Fibroblast of gingiva (primary cell): ENCODE measurements around the gene SETD3.

Source experiments
- DNase-seq: peaks from one replicate; pipeline ENCODE4 v3.0.0-alpha.2; 2011; ENCODE audit warnings: low read depth

SETD3 gene

DNA sequence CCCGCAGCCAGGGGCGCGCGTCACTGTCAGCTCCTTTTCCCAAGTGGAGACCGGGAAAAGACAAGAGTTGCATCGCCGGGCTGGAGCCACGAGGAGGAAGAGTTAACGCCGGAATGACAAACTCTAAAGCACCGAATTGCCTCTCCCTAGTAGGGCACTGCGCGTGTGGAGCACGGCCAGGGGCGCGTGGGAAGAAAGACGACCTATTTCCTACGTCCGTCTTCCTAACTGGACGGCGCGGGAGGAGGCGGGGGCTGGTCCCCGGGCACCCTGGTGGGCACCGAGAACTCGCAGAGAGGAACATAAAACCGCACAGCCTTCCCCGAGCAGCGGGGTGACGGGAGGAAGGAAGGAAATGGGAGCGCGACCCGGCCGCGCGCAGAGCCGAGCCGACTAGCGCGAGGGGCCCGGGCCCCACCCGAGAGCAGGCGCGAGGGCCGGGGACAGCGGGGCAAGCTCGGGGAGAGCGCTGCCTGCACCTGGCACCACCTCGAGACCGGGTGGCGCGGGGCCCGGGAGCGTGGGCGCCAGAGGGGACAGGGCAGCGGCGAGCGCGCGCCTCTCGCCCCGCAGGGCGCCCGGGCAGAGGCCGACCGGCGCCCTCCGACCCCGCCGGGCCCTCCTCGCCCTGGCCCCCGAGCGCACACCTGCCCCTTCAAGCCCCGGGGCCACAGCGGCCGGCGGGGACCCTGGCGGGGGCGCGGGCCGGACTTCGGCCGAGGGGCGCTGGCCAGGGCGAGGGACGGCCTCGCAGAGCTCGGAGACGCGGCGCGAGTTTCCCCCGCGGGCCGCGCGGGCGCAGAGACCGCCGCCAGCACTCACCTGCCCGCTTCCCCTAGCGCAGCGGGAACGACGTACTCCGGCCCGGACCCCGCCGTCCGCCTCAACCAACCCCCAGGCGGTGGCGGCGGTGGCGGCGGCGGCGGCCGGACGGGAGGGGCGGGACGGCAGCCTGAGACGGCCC, at the start of gene SETD3:
TSS of gene SETD3 (minus strand) at position 954 of the 964 bp plus-strand sequence. CDS start 15,054 bp downstream, outside the sequence.
- peak; percentile 62 for DNase-seq

DNA sequence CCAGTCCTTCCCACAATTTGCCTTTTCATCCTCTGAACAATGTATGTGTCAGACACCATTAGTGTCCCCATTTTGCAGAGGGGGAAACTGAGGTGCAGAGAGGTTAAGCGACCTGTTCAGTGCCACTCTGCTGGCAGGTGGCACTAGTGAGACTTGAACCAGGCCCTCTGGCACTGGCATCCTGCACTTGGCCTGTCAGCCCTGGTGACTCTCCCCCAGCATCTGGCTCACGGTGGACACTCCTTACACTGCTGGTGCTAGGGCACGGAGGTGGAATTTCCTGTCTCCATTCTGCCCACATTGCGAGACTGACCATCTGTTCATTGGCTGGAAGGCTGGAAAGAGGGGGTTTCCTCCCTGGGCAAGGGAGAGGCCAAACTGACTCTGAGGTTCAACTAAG, 49.2 kb upstream of the SETD3 start:
- no peak for DNase-seq

GRCh38 chr14:99527427-99528076, 46.9 kb upstream of the SETD3 start:
- no peak for DNase-seq

DNA sequence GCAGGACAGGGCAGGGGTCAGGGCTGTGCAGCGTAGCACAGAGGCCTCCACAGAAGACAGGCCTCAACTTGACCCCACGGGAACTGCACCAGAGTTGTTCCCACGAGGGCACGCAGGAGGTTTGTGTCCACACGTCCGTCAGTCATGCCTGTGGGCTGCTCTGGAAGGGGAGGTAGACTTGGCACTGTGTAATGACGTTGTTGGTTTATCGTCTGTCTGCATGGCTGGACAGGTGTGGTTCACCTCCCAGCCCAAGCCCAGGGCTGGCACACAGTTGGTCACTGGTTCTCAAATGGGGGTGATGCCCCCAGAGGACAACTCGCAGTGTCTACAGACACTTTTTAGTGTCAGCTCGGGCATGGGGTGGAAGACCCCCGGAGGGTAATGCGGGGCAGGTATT, 46.4 kb upstream of the SETD3 start:
- DNase-seq: no peak

DNA sequence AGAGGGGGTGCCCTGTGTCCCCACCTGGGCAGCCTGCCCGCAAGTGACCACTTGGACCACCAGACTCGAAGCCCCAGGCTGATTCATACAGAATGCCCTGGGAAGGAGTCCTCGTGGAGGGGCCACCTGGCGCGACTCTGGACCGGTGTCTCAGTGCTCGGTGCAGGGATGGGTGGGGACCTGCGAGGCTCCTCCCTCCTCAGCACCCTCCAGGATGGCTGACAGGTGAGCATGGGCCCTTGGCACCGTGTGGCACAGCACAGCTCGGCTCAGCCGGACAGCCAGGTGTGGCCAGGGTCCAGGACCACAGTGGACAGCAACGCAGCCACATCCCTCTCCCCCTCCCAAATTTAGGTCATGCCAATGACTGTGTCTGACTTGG, 45.0 kb upstream of the SETD3 start:
- DNase-seq: no peak

GRCh38 chr14:99524804-99525698, 44.4 kb upstream of the SETD3 start:
- DNase-seq: no peak

- no peak for DNase-seq
Measured at GRCh38 chr14:99524091-99524661, 43.5 kb upstream of the SETD3 start.

DNA sequence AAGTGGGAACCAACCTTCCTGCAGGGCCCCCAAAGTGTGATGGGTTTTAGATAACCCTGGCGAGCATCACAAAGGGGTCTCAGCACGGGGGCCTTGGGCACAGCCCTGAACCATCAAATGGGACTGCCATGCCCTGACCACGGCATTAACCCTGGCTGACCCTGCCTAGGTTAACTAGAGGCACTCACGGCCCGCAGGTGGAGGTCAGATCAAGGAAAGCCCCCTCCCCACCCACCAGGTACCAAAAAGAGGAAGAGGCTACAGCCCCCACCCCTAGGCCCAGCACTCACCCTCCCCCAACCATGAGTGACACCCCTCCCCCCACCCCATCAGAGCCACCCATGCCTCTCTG, 43.0 kb upstream of the SETD3 start:
- no peak for DNase-seq

DNA sequence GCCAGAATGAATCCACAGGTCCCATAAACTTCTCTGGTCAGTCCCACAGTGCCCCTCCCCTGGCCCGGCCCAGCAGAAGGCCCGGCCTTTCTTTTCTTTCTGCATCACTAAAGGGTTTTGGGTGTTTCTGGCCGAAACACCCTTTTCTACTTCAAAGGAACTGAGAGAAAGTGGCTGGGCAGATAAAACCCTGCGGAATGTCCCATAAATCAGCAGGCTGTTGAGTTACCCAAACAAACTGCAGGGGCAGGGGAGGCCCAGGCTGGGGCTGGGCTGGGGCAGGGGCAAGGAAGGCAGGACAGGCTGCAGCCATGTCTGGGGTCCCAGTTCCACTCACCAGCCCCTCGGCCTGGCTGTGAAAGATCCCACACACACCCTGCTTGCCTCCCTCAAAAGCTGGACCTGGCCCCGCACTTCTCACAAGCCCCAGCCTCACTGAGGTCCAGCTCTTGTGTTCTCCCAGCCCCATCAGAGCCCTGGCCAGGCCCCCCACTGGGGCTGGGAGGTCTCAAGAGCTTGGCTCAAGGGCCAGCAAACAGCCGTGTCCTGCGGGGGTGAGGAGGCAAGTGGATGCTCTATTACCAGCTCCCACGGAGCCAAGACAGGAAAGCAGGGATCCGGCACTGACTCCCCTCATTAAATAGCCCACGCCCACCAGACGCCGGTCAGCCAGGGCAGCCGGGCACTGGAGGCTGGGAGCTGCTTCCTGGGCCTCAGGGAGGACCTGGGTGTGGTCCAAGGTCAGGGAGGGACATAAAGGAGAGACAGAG, 42.5 kb upstream of the SETD3 start:
- DNase-seq: no peak

GRCh38 chr14:99522457-99522891, 41.8 kb upstream of the SETD3 start:
- DNase-seq: no peak

DNA sequence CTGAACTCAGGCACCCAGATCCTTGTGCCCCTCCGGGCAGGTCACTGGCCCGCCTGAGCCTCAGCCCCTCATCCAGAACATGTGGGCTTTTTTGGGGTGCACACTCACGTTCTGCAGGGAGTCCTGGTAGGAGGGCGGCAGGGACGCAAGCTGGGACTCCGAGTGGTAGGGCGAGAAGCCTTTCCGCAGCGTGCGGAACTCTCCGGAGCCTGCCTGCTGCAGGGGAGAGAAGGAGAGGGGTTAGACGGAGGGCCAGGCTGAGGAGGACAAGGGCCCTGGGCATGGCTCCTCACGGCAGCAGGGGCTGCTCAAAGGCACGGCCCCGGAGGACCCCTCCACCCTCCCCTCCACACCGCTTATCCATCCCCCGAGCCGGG, 41.4 kb upstream of the SETD3 start:
- DNase-seq: no peak

DNA sequence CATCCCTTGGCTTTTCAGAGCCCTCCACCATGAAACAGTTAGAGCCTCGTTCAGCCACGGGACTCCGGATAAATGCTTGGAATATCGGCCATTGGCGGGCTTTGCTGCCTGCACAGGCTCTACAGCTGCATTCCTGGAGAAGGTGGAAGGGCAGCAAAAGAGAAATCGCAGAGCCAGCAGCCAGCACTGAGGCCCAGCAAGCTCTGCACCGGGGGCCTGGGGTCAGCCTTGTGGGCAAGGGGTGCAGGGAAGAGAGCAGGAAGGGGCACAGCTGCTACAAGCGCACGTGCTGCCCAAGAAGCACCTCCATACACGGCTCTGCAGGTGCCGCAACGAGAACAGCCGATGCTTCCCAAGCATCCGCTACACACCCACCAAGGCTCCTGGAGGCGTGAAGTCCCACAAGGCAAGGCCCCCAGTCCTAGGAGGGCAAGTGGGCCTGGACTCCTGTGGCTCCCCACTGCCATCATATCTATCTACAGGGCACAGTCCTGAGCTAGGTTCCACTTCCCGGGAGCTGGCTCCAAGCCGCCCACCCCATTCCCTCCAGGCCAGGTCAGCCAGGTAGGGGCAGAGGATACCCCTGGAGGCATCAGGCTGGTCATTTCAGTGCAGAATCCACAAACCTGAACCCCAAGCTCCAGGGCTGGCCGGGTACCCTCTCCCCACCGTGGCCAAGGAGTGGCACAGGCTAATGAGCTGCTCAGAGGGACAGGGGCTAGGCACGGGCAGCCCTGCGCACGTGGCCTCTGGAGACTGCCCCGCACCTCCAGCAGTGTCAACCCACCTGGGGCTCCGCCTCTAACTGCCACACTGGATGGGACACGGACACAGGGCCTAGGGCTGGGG, 40.7 kb upstream of the SETD3 start:
- DNase-seq: no peak

- no peak for DNase-seq
Measured at GRCh38 chr14:99520571-99521081, 40.0 kb upstream of the SETD3 start.

GRCh38 chr14:99519931-99520421, 39.3 kb upstream of the SETD3 start:
- no peak for DNase-seq

- DNase-seq: no peak
Measured at GRCh38 chr14:99519347-99519881, 38.8 kb upstream of the SETD3 start.

DNA sequence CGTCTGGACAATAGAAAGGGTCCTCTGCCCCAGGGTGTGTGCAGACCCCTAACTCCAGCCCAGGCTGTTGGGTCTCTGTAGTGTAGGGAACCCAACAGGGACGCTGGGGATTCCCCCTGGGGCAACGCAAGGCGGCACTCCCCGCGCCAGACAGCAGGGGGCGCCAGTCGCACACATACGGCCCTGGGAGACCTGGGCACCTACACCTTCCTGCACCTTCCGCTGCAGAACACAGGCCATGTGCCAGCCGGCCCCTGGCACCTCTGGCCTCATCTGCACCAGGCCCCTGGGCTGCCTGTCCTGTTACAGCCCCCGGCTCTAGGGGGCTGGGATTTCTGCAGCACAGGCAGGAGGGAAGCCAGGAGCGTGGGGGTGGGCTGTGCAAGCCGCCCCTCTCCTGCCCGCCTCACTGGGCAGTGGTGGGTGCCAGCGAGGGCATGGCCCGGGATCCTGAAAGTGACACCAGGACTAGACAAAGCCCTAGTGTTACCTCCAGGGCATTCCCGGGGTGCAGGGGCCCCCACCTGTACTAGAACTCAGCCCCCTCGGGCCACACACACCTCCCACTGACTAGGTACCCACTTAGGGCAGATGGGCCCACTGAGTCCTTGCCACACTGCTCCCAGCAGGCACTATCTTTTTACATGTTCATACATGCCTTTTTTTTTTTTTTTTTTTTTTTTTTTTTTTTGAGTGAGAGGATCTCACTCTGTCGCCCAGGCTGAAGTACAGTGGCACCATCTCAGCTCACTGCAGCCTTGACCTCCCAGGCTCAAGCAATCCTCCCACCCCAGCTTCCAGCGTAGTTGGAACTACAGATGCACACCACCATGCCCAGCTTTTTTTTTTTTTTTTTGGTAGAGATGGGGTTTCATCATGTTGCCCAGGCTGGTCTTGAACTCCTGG, 38.0 kb upstream of the SETD3 start:
- DNase-seq: no peak

GRCh38 chr14:99517643-99518381, 37.2 kb upstream of the SETD3 start:
- DNase-seq: no peak
